ENCODE results near the gene ALX1. TPM values are rescaled to one million over a fixed set of nuclear protein-coding genes. Genes with fewer than 3 reads are reported as not detected.

The ALX1 gene
- total RNA-seq, 1 experiment from 2014 or later: 2.1 TPM

DNA sequence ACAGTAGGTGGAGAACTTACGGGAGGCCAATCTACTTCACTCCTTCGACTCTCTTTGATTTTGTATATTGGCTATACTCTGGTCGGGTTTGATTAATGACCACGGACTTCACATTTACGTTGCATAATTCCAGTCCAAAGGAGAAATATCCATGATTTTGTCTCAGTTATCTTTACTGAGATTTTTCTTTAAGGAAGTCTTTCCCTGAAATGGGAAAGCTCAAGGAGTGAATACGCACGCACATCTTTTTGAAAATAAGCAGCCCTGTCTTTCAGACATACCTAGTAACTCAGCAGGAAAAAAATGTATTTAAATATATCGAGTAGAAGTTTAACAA is 5.7 kb upstream of the ALX1 start:
- Histone ChIP-seq H2AFZ (ENCODE audit: low read length) (no peak overlapping the region), H3K79me1 (ENCODE audit: insufficient read depth, low read depth, low read length, poor library complexity, severe bottlenecking) (no peaks in the 10 kb centered on the region), H3K4me2 (ENCODE audit: insufficient read depth, insufficient read length, low read length) (peak overlapping the region; percentile 99), H3K14ac (ENCODE audit: insufficient read depth, low read length) (no peak overlapping the region), H4K20me1 (ENCODE audit: control insufficient read depth, insufficient read depth, insufficient read length) (no peaks in the 10 kb centered on the region), H2AK5ac (ENCODE audit: insufficient read length, low read length) (no peak overlapping the region), H3K4ac (ENCODE audit: low read depth, low read length) (no peak overlapping the region), H3K79me2 (ENCODE audit: insufficient read depth, low read length) (no peaks in the 10 kb centered on the region), H4K5ac (ENCODE audit: insufficient read length, low read depth, low read length) (no peak overlapping the region), H2BK5ac (ENCODE audit: insufficient read length, low read length) (no peak overlapping the region), H3K27me3 (ENCODE audit: insufficient read depth, low read length) (peaks cover 57% of the 10 kb centered on the region), H2BK20ac (ENCODE audit: low read depth, low read length, poor library complexity, severe bottlenecking) (no peak overlapping the region), H3K27ac (ENCODE audit: insufficient read length, low read depth, low read length) (no peak overlapping the region), H4K8ac (replicated peaks; ENCODE audit: insufficient read length, low read depth, low read length) (no peak overlapping the region), H2BK12ac (ENCODE audit: insufficient read length, low read depth, low read length) (no peak overlapping the region), H3K9me3 (ENCODE audit: control insufficient read depth, low read depth, low read length) (no peaks in the 10 kb centered on the region), H4K91ac (ENCODE audit: insufficient read length, low read depth, low read length) (no peak overlapping the region), H3K9ac (ENCODE audit: extremely low read depth, insufficient read length, low read length) (no peak overlapping the region), H2BK15ac (ENCODE audit: low read depth, low read length) (no peak overlapping the region), H2BK120ac (ENCODE audit: low read depth, low read length, poor library complexity, severe bottlenecking) (no peak overlapping the region), H3K18ac (ENCODE audit: insufficient read length, low read depth, low read length) (no peak overlapping the region), H3K23me2 (ENCODE audit: insufficient read length, low read depth, low read length, poor library complexity, severe bottlenecking) (peaks cover 25% of the 10 kb centered on the region), H3T11ph (ENCODE audit: low read length) (no peak overlapping the region), H3K4me1 (ENCODE audit: insufficient read depth, low read length) (no peaks in the 10 kb centered on the region), H3K56ac (ENCODE audit: insufficient read length, low read depth, low read length) (no peak overlapping the region), H3K23ac (ENCODE audit: insufficient read length, low read depth, low read length) (no peak overlapping the region)
- H3K27me3 Mint-ChIP-seq (ENCODE audit: low read depth): peaks cover 78% of the 10 kb centered on the region
- peak overlapping the region in 1 of 2 experiments; percentile 82; a peak in 2 of 5 replicates for H3K4me3 Mint-ChIP-seq
- H3K27ac Mint-ChIP-seq: no peak overlapping the region
- no peaks in the 10 kb centered on the region; a peak in 1 of 7 replicates for H3K36me3 Mint-ChIP-seq (ENCODE audit: insufficient read depth in 1 of 3, low read depth in 3 of 3)
- WGBS (ENCODE audit: extremely low coverage, insufficient read length, low lambda C conversion rate): no CpG with 5 or more reads among the region's 8 CpGs
- H3K4me1 Mint-ChIP-seq: peaks cover 15 to 27% of the 10 kb centered on the region in 2 experiments
- no peak for DNase-seq
- peaks cover 0 to 3% of the 10 kb centered on the region in 2 experiments; a peak in 1 of 5 replicates for H3K9me3 Mint-ChIP-seq
- TF ChIP-seq CTCF (conservative IDR thresholded peaks at IDR 0.05): no peak

Data from H9 (cell line).